ENCODE measurements around the gene FRAT2. TPM values are rescaled to one million over a fixed set of nuclear protein-coding genes. Genes with fewer than 3 reads are reported as not detected.
A peak's percentile ranks its signal among the peaks of the same experiment; 100 is the strongest.

Gene FRAT2
- total and polyA plus RNA-seq, 2 of the 13 experiments (the other 11 are each of a cell fraction or from before 2014, with no cell fraction given), result 7.2 to 14.1 TPM

GRCh38 chr10:97318772-97319651, 15.5 kb downstream of the FRAT2 start, which contains the start of gene FRAT1 (continued):
- TF ChIP-seq, protein P1, sequence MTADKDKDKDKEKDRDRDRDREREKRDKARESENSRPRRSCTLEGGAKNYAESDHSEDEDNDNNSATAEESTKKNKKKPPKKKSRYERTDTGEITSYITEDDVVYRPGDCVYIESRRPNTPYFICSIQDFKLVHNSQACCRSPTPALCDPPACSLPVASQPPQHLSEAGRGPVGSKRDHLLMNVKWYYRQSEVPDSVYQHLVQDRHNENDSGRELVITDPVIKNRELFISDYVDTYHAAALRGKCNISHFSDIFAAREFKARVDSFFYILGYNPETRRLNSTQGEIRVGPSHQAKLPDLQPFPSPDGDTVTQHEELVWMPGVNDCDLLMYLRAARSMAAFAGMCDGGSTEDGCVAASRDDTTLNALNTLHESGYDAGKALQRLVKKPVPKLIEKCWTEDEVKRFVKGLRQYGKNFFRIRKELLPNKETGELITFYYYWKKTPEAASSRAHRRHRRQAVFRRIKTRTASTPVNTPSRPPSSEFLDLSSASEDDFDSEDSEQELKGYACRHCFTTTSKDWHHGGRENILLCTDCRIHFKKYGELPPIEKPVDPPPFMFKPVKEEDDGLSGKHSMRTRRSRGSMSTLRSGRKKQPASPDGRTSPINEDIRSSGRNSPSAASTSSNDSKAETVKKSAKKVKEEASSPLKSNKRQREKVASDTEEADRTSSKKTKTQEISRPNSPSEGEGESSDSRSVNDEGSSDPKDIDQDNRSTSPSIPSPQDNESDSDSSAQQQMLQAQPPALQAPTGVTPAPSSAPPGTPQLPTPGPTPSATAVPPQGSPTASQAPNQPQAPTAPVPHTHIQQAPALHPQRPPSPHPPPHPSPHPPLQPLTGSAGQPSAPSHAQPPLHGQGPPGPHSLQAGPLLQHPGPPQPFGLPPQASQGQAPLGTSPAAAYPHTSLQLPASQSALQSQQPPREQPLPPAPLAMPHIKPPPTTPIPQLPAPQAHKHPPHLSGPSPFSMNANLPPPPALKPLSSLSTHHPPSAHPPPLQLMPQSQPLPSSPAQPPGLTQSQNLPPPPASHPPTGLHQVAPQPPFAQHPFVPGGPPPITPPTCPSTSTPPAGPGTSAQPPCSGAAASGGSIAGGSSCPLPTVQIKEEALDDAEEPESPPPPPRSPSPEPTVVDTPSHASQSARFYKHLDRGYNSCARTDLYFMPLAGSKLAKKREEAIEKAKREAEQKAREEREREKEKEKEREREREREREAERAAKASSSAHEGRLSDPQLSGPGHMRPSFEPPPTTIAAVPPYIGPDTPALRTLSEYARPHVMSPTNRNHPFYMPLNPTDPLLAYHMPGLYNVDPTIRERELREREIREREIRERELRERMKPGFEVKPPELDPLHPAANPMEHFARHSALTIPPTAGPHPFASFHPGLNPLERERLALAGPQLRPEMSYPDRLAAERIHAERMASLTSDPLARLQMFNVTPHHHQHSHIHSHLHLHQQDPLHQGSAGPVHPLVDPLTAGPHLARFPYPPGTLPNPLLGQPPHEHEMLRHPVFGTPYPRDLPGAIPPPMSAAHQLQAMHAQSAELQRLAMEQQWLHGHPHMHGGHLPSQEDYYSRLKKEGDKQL (CRISPR knock-in tag; IDR thresholded peaks at IDR 0.05; ENCODE audit: low read depth), result no peak
- TF ChIP-seq NFYB (CRISPR knock-in tag; IDR thresholded peaks at IDR 0.05), result no peak
- TF ChIP-seq ARHGAP35 (CRISPR knock-in tag; IDR thresholded peaks at IDR 0.05; ENCODE audit: borderline replicate concordance), result no peak
- TF ChIP-seq KLF12 (CRISPR knock-in tag; IDR thresholded peaks at IDR 0.05; ENCODE audit: borderline replicate concordance), result no peak; the same call in 1 of the 2 replicates
- TF ChIP-seq ZC3H13 (CRISPR knock-in tag; IDR thresholded peaks at IDR 0.05), result no peak
- 0 out of 2 replicates have a peak, but pooled peaks have one; percentile 43 for TF ChIP-seq ATF2 (CRISPR knock-in tag; IDR thresholded peaks at IDR 0.05)
- TF ChIP-seq HMG20A (CRISPR knock-in tag; IDR thresholded peaks at IDR 0.05; ENCODE audit: borderline replicate concordance), result no peak
- TF ChIP-seq RBM39 (IDR thresholded peaks at IDR 0.05; ENCODE audit: low read depth, low read length, poor library complexity, severe bottlenecking), result no peak
- TF ChIP-seq NFIC (IDR thresholded peaks at IDR 0.05; ENCODE audit: low read length), result no peak
- TF ChIP-seq HNRNPK (IDR thresholded peaks at IDR 0.05; ENCODE audit: low read depth, low read length, poor library complexity, severe bottlenecking), result peak; percentile 27
- peak; percentile 36 for TF ChIP-seq PHF8 (CRISPR knock-in tag; IDR thresholded peaks at IDR 0.05)
- TF ChIP-seq, protein P2, sequence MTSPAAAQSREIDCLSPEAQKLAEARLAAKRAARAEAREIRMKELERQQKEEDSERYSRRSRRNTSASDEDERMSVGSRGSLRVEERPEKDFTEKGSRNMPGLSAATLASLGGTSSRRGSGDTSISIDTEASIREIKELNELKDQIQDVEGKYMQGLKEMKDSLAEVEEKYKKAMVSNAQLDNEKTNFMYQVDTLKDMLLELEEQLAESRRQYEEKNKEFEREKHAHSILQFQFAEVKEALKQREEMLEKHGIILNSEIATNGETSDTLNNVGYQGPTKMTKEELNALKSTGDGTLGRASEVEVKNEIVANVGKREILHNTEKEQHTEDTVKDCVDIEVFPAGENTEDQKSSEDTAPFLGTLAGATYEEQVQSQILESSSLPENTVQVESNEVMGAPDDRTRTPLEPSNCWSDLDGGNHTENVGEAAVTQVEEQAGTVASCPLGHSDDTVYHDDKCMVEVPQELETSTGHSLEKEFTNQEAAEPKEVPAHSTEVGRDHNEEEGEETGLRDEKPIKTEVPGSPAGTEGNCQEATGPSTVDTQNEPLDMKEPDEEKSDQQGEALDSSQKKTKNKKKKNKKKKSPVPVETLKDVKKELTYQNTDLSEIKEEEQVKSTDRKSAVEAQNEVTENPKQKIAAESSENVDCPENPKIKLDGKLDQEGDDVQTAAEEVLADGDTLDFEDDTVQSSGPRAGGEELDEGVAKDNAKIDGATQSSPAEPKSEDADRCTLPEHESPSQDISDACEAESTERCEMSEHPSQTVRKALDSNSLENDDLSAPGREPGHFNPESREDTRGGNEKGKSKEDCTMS (CRISPR knock-in tag; conservative IDR thresholded peaks at IDR 0.05), result no peak
- peak; percentile 49 to 62; a peak in 3 of 4 replicates for TF ChIP-seq POLR2A (IDR thresholded peaks at IDR 0.05; ENCODE audit: insufficient read depth in 1 of 2, low read depth in 2 of 2, low read length in 2 of 2)
- no peak for TF ChIP-seq ZNF773 (CRISPR knock-in tag; IDR thresholded peaks at IDR 0.05; ENCODE audit: borderline replicate concordance)
- TF ChIP-seq ZNF550 (CRISPR knock-in tag; IDR thresholded peaks at IDR 0.05; ENCODE audit: borderline replicate concordance), result no peak
